Astrocyte of the spinal cord (primary cell): ENCODE data around the gene CLCN6.

Experiments
- DNase-seq: peaks from one replicate; pipeline ENCODE4 v3.0.0; 2011; ENCODE audit warnings: low read depth, low spot score
- H3K4me3 ChIP-seq: 2 replicates; pipeline ENCODE4 v1.5.1; 2011; ENCODE audit warnings: low read depth, mild to moderate bottlenecking, low read length, moderate library complexity
- CTCF ChIP-seq: IDR thresholded peaks from 2 replicates; pipeline ENCODE4 v1.5.1; 2012; ENCODE audit warnings: low read depth, mild to moderate bottlenecking, low read length, inconsistent platforms
- in situ Hi-C: cut with HindIII; loops from 2 replicates; pipeline ENCODE4 v1.10.0; 2017; ENCODE audit warnings: low sequenced_read_pairs

The CLCN6 gene

GRCh38 chr1:11888206-11888876 lies 82.3 kb downstream of the CLCN6 start:
- DNase-seq, result no peak
- no peak overlapping the region for H3K4me3 ChIP-seq
- in situ Hi-C loops, result no loop called here
- TF ChIP-seq CTCF, result no peak

GRCh38 chr1:11888877-11889208 lies 82.9 kb downstream of the CLCN6 start:
- H3K4me3 ChIP-seq, result no peak overlapping the region
- no peak for DNase-seq
- in situ Hi-C loops, result no loop called here
- no peak for TF ChIP-seq CTCF

DNA sequence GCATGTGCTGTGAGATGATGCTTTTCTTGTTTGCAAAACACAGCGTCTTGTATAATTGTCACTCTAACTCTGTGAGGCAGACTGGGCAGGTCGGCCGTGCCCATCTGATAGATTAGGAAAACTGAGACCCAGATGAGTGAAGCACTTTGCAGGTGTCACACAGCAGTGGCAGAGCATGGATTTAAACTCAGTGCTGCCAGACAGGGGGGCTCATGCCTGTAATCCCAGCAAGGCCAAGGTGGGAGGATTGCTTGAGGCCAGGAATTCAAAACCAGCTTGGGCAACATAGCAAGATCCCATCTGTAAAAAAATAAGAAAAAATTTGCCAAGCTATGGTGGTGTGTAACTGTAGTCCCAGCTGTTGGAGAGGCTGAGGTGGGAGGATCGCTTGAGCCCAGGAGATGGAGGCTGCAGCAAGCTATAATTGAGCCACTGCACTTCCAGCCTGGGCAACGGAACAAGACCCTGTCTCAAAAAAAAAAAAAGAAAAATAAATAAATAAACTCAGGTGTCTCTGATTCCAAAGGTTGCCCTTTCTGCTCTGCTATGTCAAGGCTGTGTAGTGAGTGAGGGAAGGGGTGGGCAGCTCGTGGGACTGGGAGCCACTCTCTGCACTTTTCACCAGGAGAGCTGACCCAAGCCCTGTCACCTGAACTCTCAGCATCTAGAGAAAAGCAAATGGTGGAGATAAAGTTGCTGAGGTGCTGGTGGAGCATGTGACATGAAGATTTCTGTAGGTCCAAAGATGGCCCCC lies 85.6 kb downstream of the CLCN6 start:
- in situ Hi-C loops, result no loop called here
- H3K4me3 ChIP-seq, result no peak overlapping the region
- TF ChIP-seq CTCF, result no peak
- no peak for DNase-seq
